ENCODE data around the gene FBN2. TPM values are rescaled to one million over a fixed set of nuclear protein-coding genes. Genes with fewer than 3 reads are reported as not detected.

The FBN2 gene
- total RNA-seq, 6 experiments from 2014 or later, result 0.06 to 0.98 (median 0.45) TPM

GRCh38 chr5:128343168-128343567 lies 194.9 kb downstream of the FBN2 start:
- H3K36me3 ChIP-seq, result no peaks in the 10 kb centered on the region
- TF ChIP-seq POLR2A (IDR thresholded peaks at IDR 0.05) (no peak), CTCF (IDR thresholded peaks at IDR 0.05) (no peak)
- H3K4me1 ChIP-seq, result no peaks in the 10 kb centered on the region
- H3K27me3 ChIP-seq, result no peaks in the 10 kb centered on the region
- H3K27ac ChIP-seq, result no peak overlapping the region
- WGBS (ENCODE audit: insufficient coverage, low coverage, low lambda C conversion rate, missing lambda C conversion rate), result 42% methylated on average over 4 of the region's 4 CpGs
- H3K4me3 ChIP-seq, result no peak overlapping the region
- intact Hi-C loops (cut with DNase I), result no loop called here
- no peaks in the 10 kb centered on the region for H3K9me3 ChIP-seq
- no peak for DNase-seq
- ATAC-seq, result no peak

- H3K27me3 ChIP-seq, result no peaks in the 10 kb centered on the region
- H3K4me1 ChIP-seq, result no peaks in the 10 kb centered on the region
- no peak overlapping the region for H3K4me3 ChIP-seq
- H3K9me3 ChIP-seq, result no peaks in the 10 kb centered on the region
- no peaks in the 10 kb centered on the region for H3K36me3 ChIP-seq
- peak; percentile 34 to 62 (median 46) for ATAC-seq
- H3K27ac ChIP-seq, result no peak overlapping the region
- intact Hi-C loops (cut with DNase I), result no loop called here
- WGBS (ENCODE audit: insufficient coverage, low coverage, low lambda C conversion rate, missing lambda C conversion rate), result 46% methylated on average over 3 of the region's 3 CpGs
- DNase-seq, result no peak
- TF ChIP-seq CTCF (IDR thresholded peaks at IDR 0.05), result no peak
- no peak for TF ChIP-seq POLR2A (IDR thresholded peaks at IDR 0.05)
Observed at GRCh38 chr5:128341056-128341455, 197.0 kb downstream of the FBN2 start.

GRCh38 chr5:128340648-128341047 lies 197.4 kb downstream of the FBN2 start:
- no peaks in the 10 kb centered on the region for H3K36me3 ChIP-seq
- 88% methylated on average over 2 of the region's 2 CpGs for WGBS (ENCODE audit: insufficient coverage, low coverage, low lambda C conversion rate, missing lambda C conversion rate)

GRCh38 chr5:128339585-128339984 lies 198.5 kb downstream of the FBN2 start:
- intact Hi-C loops (cut with DNase I), result no loop called here
- TF ChIP-seq CTCF (IDR thresholded peaks at IDR 0.05) (no peak), POLR2A (IDR thresholded peaks at IDR 0.05) (no peak)
- H3K4me3 ChIP-seq, result no peak overlapping the region
- H3K27ac ChIP-seq, result no peak overlapping the region
- no peaks in the 10 kb centered on the region for H3K4me1 ChIP-seq
- no peak for DNase-seq
- no peak for ATAC-seq
- no CpG with 5 or more reads among the region's 3 CpGs for WGBS (ENCODE audit: insufficient coverage, low coverage, low lambda C conversion rate, missing lambda C conversion rate)
- H3K36me3 ChIP-seq, result no peaks in the 10 kb centered on the region
- H3K27me3 ChIP-seq, result no peaks in the 10 kb centered on the region
- H3K9me3 ChIP-seq, result no peaks in the 10 kb centered on the region

More at GRCh38 chr5:128340648-128341047, 197.4 kb downstream of the FBN2 start:
- Histone ChIP-seq H3K27me3 (no peaks in the 10 kb centered on the region), H3K4me1 (no peaks in the 10 kb centered on the region), H3K27ac (no peak overlapping the region), H3K9me3 (no peaks in the 10 kb centered on the region), H3K4me3 (no peak overlapping the region)
- intact Hi-C loops (cut with DNase I), result no loop called here
- ATAC-seq, result no peak
- TF ChIP-seq POLR2A (IDR thresholded peaks at IDR 0.05), result no peak
- no peak for TF ChIP-seq CTCF (IDR thresholded peaks at IDR 0.05)
- no peak for DNase-seq

- ATAC-seq, result no peak
- intact Hi-C loops (cut with DNase I), result no loop called here
- H3K4me1 ChIP-seq, result no peaks in the 10 kb centered on the region
- H3K27me3 ChIP-seq, result no peaks in the 10 kb centered on the region
- H3K27ac ChIP-seq, result no peak overlapping the region
- H3K9me3 ChIP-seq, result no peaks in the 10 kb centered on the region
- 68% methylated on average over 7 of the region's 12 CpGs for WGBS (ENCODE audit: insufficient coverage, low coverage, low lambda C conversion rate, missing lambda C conversion rate)
- no peaks in the 10 kb centered on the region for H3K36me3 ChIP-seq
- DNase-seq, result no peak
- no peak overlapping the region for H3K4me3 ChIP-seq
- TF ChIP-seq CTCF (IDR thresholded peaks at IDR 0.05) (no peak), POLR2A (IDR thresholded peaks at IDR 0.05) (no peak)
Observed at GRCh38 chr5:128338649-128339048, 199.4 kb downstream of the FBN2 start.
